H9 (cell line): ENCODE data around the gene B3GALT4. TPM values are rescaled to one million over a fixed set of nuclear protein-coding genes. Genes with fewer than 3 reads are reported as not detected.

ENCODE experiments used
- DNase-seq: peaks from one replicate; pipeline ENCODE4 v3.0.0-alpha.2; 2017
- H2AFZ ChIP-seq: one replicate; pipeline ENCODE4 v1.6.1; 2013; ENCODE audit warnings: mild to moderate bottlenecking, low read length, control low read depth, moderate library complexity
- H2AK5ac ChIP-seq: 2 replicates; pipeline ENCODE4 v1.6.1; 2013; ENCODE audit warnings: low read length, control low read depth, mixed read lengths; ENCODE audit not compliant: insufficient read length
- H2BK120ac ChIP-seq: one replicate; pipeline ENCODE4 v1.6.1; 2013; ENCODE audit warnings: low read depth, mild to moderate bottlenecking, low read length, control low read depth, inconsistent platforms; ENCODE audit not compliant: poor library complexity, severe bottlenecking
- H2BK12ac ChIP-seq: 2 replicates; pipeline ENCODE4 v1.6.1; 2013; ENCODE audit warnings: low read length, control low read depth, mixed read lengths, low read depth; ENCODE audit not compliant: insufficient read length
- H2BK15ac ChIP-seq: 2 replicates; pipeline ENCODE4 v1.6.1; 2013; ENCODE audit warnings: low read depth, low read length, control low read depth
- H2BK20ac ChIP-seq: one replicate; pipeline ENCODE4 v1.6.1; 2013; ENCODE audit warnings: low read depth, mild to moderate bottlenecking, low read length, control low read depth, inconsistent platforms; ENCODE audit not compliant: poor library complexity, severe bottlenecking
- H2BK5ac ChIP-seq: 2 replicates; pipeline ENCODE4 v1.6.1; 2013; ENCODE audit warnings: low read length, control low read depth, mixed read lengths; ENCODE audit not compliant: insufficient read length
- H3K14ac ChIP-seq: 2 replicates; pipeline ENCODE4 v1.6.1; 2013; ENCODE audit warnings: low read length, control low read depth; ENCODE audit not compliant: insufficient read depth
- H3K18ac ChIP-seq: 2 replicates; pipeline ENCODE4 v1.6.1; 2013; ENCODE audit warnings: low read depth, mild to moderate bottlenecking, mixed read lengths, low read length, control low read depth; ENCODE audit not compliant: insufficient read length
- H3K23ac ChIP-seq: 2 replicates; pipeline ENCODE4 v1.6.1; 2013; ENCODE audit warnings: low read length, control low read depth, mixed read lengths, low read depth; ENCODE audit not compliant: insufficient read length
- H3K23me2 ChIP-seq: 2 replicates; pipeline ENCODE4 v1.6.1; 2013; ENCODE audit warnings: low read depth, mild to moderate bottlenecking, mixed read lengths, low read length, control low read depth; ENCODE audit not compliant: insufficient read length, poor library complexity, severe bottlenecking
- H3K27ac ChIP-seq: 2 replicates; pipeline ENCODE4 v1.5.1; 2013; ENCODE audit warnings: low read length, control low read depth, mixed read lengths, low read depth; ENCODE audit not compliant: insufficient read length
- H3K27me3 ChIP-seq: 2 replicates; pipeline ENCODE4 v1.6.1; 2013; ENCODE audit warnings: low read length, control low read depth, inconsistent platforms; ENCODE audit not compliant: insufficient read depth
- H3K4ac ChIP-seq: 2 replicates; pipeline ENCODE4 v1.6.1; 2013; ENCODE audit warnings: low read depth, mild to moderate bottlenecking, control low read depth, inconsistent platforms, low read length, moderate library complexity
- H3K4me1 ChIP-seq: 2 replicates; pipeline ENCODE4 v1.6.1; 2013; ENCODE audit warnings: low read length, control low read depth, inconsistent platforms; ENCODE audit not compliant: insufficient read depth
- H3K4me2 ChIP-seq: 2 replicates; pipeline ENCODE4 v1.6.1; 2013; ENCODE audit warnings: low read length, control low read depth, mixed read lengths; ENCODE audit not compliant: insufficient read length, insufficient read depth
- H3K56ac ChIP-seq: 2 replicates; pipeline ENCODE4 v1.6.1; 2013; ENCODE audit warnings: low read depth, mild to moderate bottlenecking, mixed read lengths, low read length, control low read depth; ENCODE audit not compliant: insufficient read length
- H3K79me1 ChIP-seq: 2 replicates; pipeline ENCODE4 v1.6.1; 2013; ENCODE audit warnings: low read depth, mild to moderate bottlenecking, moderate library complexity, low read length, control low read depth, inconsistent platforms; ENCODE audit not compliant: insufficient read depth, poor library complexity, severe bottlenecking
- H3K79me2 ChIP-seq: 2 replicates; pipeline ENCODE4 v1.6.1; 2013; ENCODE audit warnings: low read length, control low read depth, inconsistent platforms; ENCODE audit not compliant: insufficient read depth
- H3K9ac ChIP-seq: 2 replicates; pipeline ENCODE4 v1.6.1; 2013; ENCODE audit warnings: low read length, control low read depth, mixed read lengths; ENCODE audit not compliant: insufficient read length; ENCODE audit errors: extremely low read depth
- H3K9me3 ChIP-seq: one replicate; pipeline ENCODE4 v1.6.1; 2013; ENCODE audit warnings: low read depth, low read length, inconsistent platforms; ENCODE audit not compliant: control insufficient read depth
- H3T11ph ChIP-seq: one replicate; pipeline ENCODE4 v1.6.1; 2013; ENCODE audit warnings: mild to moderate bottlenecking, low read length, control low read depth, inconsistent platforms
- H4K20me1 ChIP-seq: one replicate; pipeline ENCODE4 v1.6.1; 2013; ENCODE audit not compliant: control insufficient read depth, insufficient read length, insufficient read depth
- H4K5ac ChIP-seq: 2 replicates; pipeline ENCODE4 v1.6.1; 2013; ENCODE audit warnings: low read depth, mild to moderate bottlenecking, mixed read lengths, low read length, control low read depth; ENCODE audit not compliant: insufficient read length
- H4K8ac ChIP-seq: replicated peaks from 2 replicates; pipeline ENCODE4 v1.6.1; 2013; ENCODE audit warnings: low read length, control low read depth, mixed read lengths, low read depth; ENCODE audit not compliant: insufficient read length
- H4K91ac ChIP-seq: 2 replicates; pipeline ENCODE4 v1.6.1; 2013; ENCODE audit warnings: low read depth, mild to moderate bottlenecking, moderate library complexity, mixed read lengths, low read length, control low read depth; ENCODE audit not compliant: insufficient read length
- H3K27ac Mint-ChIP-seq, 3 experiments: 2 replicates in 2 of 3; 3 replicates in 1 of 3; pipeline ENCODE4 v1.8.0; 2020 to 2021; ENCODE audit warnings: mixed read lengths in 3 of 3, mild to moderate bottlenecking in 1 of 3, moderate library complexity in 1 of 3
- H3K27me3 Mint-ChIP-seq: 2 replicates; pipeline ENCODE4 v1.8.0; 2021; ENCODE audit warnings: low read depth, mild to moderate bottlenecking, moderate library complexity, mixed read lengths
- H3K36me3 Mint-ChIP-seq, 3 experiments: 2 replicates in 2 of 3; 3 replicates in 1 of 3; pipeline ENCODE4 v1.8.0; 2020 to 2021; ENCODE audit warnings: low read depth in 3 of 3, mixed read lengths in 3 of 3; ENCODE audit not compliant: insufficient read depth in 1 of 3
- H3K4me1 Mint-ChIP-seq, 2 experiments: 2 replicates each; pipeline ENCODE4 v1.8.0; 2020; ENCODE audit warnings: mixed read lengths in 2 of 2
- H3K4me3 Mint-ChIP-seq, 2 experiments: 2 replicates in 1 of 2; 3 replicates in 1 of 2; pipeline ENCODE4 v1.8.0; 2020 to 2021; ENCODE audit warnings: mild to moderate bottlenecking in 2 of 2, mixed read lengths in 2 of 2, moderate library complexity in 1 of 2
- H3K9me3 Mint-ChIP-seq, 2 experiments: 2 replicates in 1 of 2; 3 replicates in 1 of 2; pipeline ENCODE4 v1.8.0; 2020; ENCODE audit warnings: mild to moderate bottlenecking in 2 of 2, mixed read lengths in 2 of 2, moderate library complexity in 1 of 2
- WGBS: extraction: QIAGEN DNeasy Blood & Tissue Kit; methylation state at CpG from one replicate; pipeline ENCODE4 v1.1.7; 2013; ENCODE audit warnings: missing lambda C conversion rate, low lambda C conversion rate, mixed read lengths; ENCODE audit not compliant: insufficient read length; ENCODE audit errors: extremely low coverage; 5-methylcytosine and 5-hydroxymethylcytosine counted together
- total RNA-seq: library from RNA; stranded (reverse); gene quantifications from 2 replicates; pipeline ENCODE4 v1.2.1, GENCODE V29; 2021
- TF ChIP-seq, protein P1 (sequence below): fragments of 200-600 bp; sonication (generic); conservative IDR thresholded peaks from 3 replicates; pipeline ENCODE4 v1.8.0; 2021; ENCODE audit warnings: antibody characterized with exemption, mild to moderate bottlenecking

Gene B3GALT4
- total RNA-seq, 1 experiment from 2014 or later, result 3.2 TPM

- H3K27me3 ChIP-seq, result no peaks in the 10 kb centered on the region
- DNase-seq, result no peak
- H3K27ac ChIP-seq, result peak overlapping the region; percentile 59
- no peak overlapping the region for H2BK12ac ChIP-seq
- no peaks in the 10 kb centered on the region for H4K20me1 ChIP-seq
- Mint-ChIP-seq H3K27ac (peak overlapping the region; percentile 93 to 100 (median 100); a peak in 5 of 7 replicates), H3K4me1 (peaks cover 35 to 51% of the 10 kb centered on the region in 2 experiments), H3K9me3 (no peaks in the 10 kb centered on the region; a peak in 1 of 5 replicates), H3K36me3 (peaks cover 36 to 62% (median 60%) of the 10 kb centered on the region in 3 experiments), H3K27me3 (no peaks in the 10 kb centered on the region; the same call in 1 of the 2 replicates), H3K4me3 (peak overlapping the region; percentile 89 to 94)
- H2BK120ac ChIP-seq, result no peak overlapping the region
- peaks cover 23% of the 10 kb centered on the region; the same call in 1 of the 2 replicates for H3K79me2 ChIP-seq
- H3K4ac ChIP-seq, result no peak overlapping the region
- no peak overlapping the region for H2BK5ac ChIP-seq
- H3K56ac ChIP-seq, result no peak overlapping the region
- no peaks in the 10 kb centered on the region; the same call in 1 of the 2 replicates for H3K4me1 ChIP-seq
- H3K79me1 ChIP-seq, result no peaks in the 10 kb centered on the region
- H4K8ac ChIP-seq, result no peak overlapping the region
- H3K14ac ChIP-seq, result no peak overlapping the region
- H3K18ac ChIP-seq, result no peak overlapping the region
- H2BK20ac ChIP-seq, result no peak overlapping the region
- H2BK15ac ChIP-seq, result no peak overlapping the region
- H3T11ph ChIP-seq, result no peak overlapping the region
- no peaks in the 10 kb centered on the region for H3K9me3 ChIP-seq
- H3K23me2 ChIP-seq, result peaks cover 13% of the 10 kb centered on the region
- no peak overlapping the region for H2AFZ ChIP-seq
- no CpG with 5 or more reads among the region's 11 CpGs for WGBS
- H3K9ac ChIP-seq, result peak overlapping the region; percentile 99
- H4K5ac ChIP-seq, result no peak overlapping the region
- no peak overlapping the region for H3K23ac ChIP-seq
- TF ChIP-seq, protein P1, sequence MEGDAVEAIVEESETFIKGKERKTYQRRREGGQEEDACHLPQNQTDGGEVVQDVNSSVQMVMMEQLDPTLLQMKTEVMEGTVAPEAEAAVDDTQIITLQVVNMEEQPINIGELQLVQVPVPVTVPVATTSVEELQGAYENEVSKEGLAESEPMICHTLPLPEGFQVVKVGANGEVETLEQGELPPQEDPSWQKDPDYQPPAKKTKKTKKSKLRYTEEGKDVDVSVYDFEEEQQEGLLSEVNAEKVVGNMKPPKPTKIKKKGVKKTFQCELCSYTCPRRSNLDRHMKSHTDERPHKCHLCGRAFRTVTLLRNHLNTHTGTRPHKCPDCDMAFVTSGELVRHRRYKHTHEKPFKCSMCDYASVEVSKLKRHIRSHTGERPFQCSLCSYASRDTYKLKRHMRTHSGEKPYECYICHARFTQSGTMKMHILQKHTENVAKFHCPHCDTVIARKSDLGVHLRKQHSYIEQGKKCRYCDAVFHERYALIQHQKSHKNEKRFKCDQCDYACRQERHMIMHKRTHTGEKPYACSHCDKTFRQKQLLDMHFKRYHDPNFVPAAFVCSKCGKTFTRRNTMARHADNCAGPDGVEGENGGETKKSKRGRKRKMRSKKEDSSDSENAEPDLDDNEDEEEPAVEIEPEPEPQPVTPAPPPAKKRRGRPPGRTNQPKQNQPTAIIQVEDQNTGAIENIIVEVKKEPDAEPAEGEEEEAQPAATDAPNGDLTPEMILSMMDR, result no peak
- H3K4me2 ChIP-seq, result peak overlapping the region; percentile 86
- H2AK5ac ChIP-seq, result no peak overlapping the region
- H4K91ac ChIP-seq, result no peak overlapping the region
Observed at GRCh38 chr6:33273129-33273923, 3.6 kb upstream of the B3GALT4 start.
